ENCODE measurements around the gene ARHGAP8. TPM values are rescaled to one million over a fixed set of nuclear protein-coding genes. Genes with fewer than 3 reads are reported as not detected.
"Not testable (repeated sequence)": the region's sequence is repeated elsewhere in the genome, so short reads cannot be mapped to it uniquely, and the experiment has no call there.

ARHGAP8 gene
- total RNA-seq, 2 experiments from 2014 or later: 5.7 to 6.3 TPM

- Mint-ChIP-seq H3K36me3 (ENCODE audit: low read depth) (no peaks in the 10 kb centered on the region), H3K9me3 (no peaks in the 10 kb centered on the region), H3K27me3 (peaks cover 14% of the 10 kb centered on the region), H3K27ac (no peak overlapping the region), H3K4me3 (no peak overlapping the region), H3K4me1 (ENCODE audit: low read depth) (no peaks in the 10 kb centered on the region)
- Histone ChIP-seq H3K36me3 (ENCODE audit: insufficient read depth, low read length) (no peaks in the 10 kb centered on the region), H3K9me3 (ENCODE audit: control insufficient read depth in 1 of 2, insufficient read depth in 1 of 2, low read length in 2 of 2) (no peaks in the 10 kb centered on the region), H3K27me3 (ENCODE audit: control insufficient read depth in 1 of 2, insufficient read depth in 2 of 2, low read length in 2 of 2) (peaks cover 0 to 12% of the 10 kb centered on the region in 2 experiments), H3K27ac (ENCODE audit: low read depth in 1 of 2, low read length in 2 of 2) (no peak overlapping the region), H3K4me1 (ENCODE audit: insufficient read depth, low read length) (no peaks in the 10 kb centered on the region), H3K4me3 (ENCODE audit: low read length) (no peak overlapping the region)
- POLR2A ChIA-PET: no interaction called here
- TF ChIP-seq, protein P1, sequence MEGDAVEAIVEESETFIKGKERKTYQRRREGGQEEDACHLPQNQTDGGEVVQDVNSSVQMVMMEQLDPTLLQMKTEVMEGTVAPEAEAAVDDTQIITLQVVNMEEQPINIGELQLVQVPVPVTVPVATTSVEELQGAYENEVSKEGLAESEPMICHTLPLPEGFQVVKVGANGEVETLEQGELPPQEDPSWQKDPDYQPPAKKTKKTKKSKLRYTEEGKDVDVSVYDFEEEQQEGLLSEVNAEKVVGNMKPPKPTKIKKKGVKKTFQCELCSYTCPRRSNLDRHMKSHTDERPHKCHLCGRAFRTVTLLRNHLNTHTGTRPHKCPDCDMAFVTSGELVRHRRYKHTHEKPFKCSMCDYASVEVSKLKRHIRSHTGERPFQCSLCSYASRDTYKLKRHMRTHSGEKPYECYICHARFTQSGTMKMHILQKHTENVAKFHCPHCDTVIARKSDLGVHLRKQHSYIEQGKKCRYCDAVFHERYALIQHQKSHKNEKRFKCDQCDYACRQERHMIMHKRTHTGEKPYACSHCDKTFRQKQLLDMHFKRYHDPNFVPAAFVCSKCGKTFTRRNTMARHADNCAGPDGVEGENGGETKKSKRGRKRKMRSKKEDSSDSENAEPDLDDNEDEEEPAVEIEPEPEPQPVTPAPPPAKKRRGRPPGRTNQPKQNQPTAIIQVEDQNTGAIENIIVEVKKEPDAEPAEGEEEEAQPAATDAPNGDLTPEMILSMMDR (IDR thresholded peaks at IDR 0.05): no peak
- DNase-seq: no peak
- ATAC-seq (ENCODE audit: poor library complexity): no peak
- intact Hi-C loops (cut with DNase I, micrococcal nuclease): no loop called here
- CTCF ChIA-PET: no interaction called here
Measured at GRCh38 chr22:44743804-44744211, 8.6 kb upstream of the ARHGAP8 start.

- TF ChIP-seq, protein P1 (IDR thresholded peaks at IDR 0.05): no peak
- ATAC-seq (ENCODE audit: poor library complexity) (no peak), DNase-seq (no peak)
- ChIA-PET CTCF (no interaction called here), POLR2A (no interaction called here)
- no peaks in the 10 kb centered on the region for H3K9me3 ChIP-seq (ENCODE audit: control insufficient read depth in 1 of 2, insufficient read depth in 1 of 2, low read length in 2 of 2)
- intact Hi-C loops (cut with DNase I, micrococcal nuclease): no loop called here
- Mint-ChIP-seq H3K4me3 (no peak overlapping the region), H3K27ac (no peak overlapping the region), H3K9me3 (no peaks in the 10 kb centered on the region), H3K36me3 (ENCODE audit: low read depth) (no peaks in the 10 kb centered on the region), H3K27me3 (peaks cover 29% of the 10 kb centered on the region), H3K4me1 (ENCODE audit: low read depth) (no peaks in the 10 kb centered on the region)
- H3K36me3 ChIP-seq (ENCODE audit: insufficient read depth, low read length): no peaks in the 10 kb centered on the region
- H3K4me3 ChIP-seq (ENCODE audit: low read length): no peak overlapping the region
- H3K27me3 ChIP-seq (ENCODE audit: control insufficient read depth in 1 of 2, insufficient read depth in 2 of 2, low read length in 2 of 2): peaks cover 7 to 19% of the 10 kb centered on the region in 2 experiments
- H3K27ac ChIP-seq (ENCODE audit: low read depth in 1 of 2, low read length in 2 of 2): no peak overlapping the region
- H3K4me1 ChIP-seq (ENCODE audit: insufficient read depth, low read length): no peaks in the 10 kb centered on the region
Measured at GRCh38 chr22:44745853-44746789, 6.3 kb upstream of the ARHGAP8 start.

- intact Hi-C loops (cut with DNase I, micrococcal nuclease); CTCF ChIA-PET; H3K4me3 Mint-ChIP-seq; H3K9me3 ChIP-seq (ENCODE audit: control insufficient read depth in 1 of 2, insufficient read depth in 1 of 2, low read length in 2 of 2); H3K4me1 ChIP-seq (ENCODE audit: insufficient read depth, low read length); H3K27ac ChIP-seq (ENCODE audit: low read depth in 1 of 2, low read length in 2 of 2); H3K4me3 ChIP-seq (ENCODE audit: low read length); ATAC-seq (ENCODE audit: poor library complexity); POLR2A ChIA-PET; H3K36me3 ChIP-seq (ENCODE audit: insufficient read depth, low read length); H3K27ac Mint-ChIP-seq; H3K4me1 Mint-ChIP-seq (ENCODE audit: low read depth); H3K9me3 Mint-ChIP-seq; DNase-seq; H3K36me3 Mint-ChIP-seq (ENCODE audit: low read depth): not testable (repeated sequence)
- peaks cover 10 to 30% of the 10 kb centered on the region in 2 experiments for H3K27me3 ChIP-seq (ENCODE audit: control insufficient read depth in 1 of 2, insufficient read depth in 2 of 2, low read length in 2 of 2)
- H3K27me3 Mint-ChIP-seq: peaks cover 39% of the 10 kb centered on the region
Measured at GRCh38 chr22:44747784-44748127, 4.6 kb upstream of the ARHGAP8 start.
